ENCODE results near the gene OR2S2.
"Not testable (repeated sequence)": the region's sequence is repeated elsewhere in the genome, so short reads cannot be mapped to it uniquely, and the experiment has no call there.

Gene OR2S2

GRCh38 chr9:35932735-35933134 lies 25.2 kb downstream of the OR2S2 start:
- DNase-seq = no peak

GRCh38 chr9:35930989-35931388 lies 27.0 kb downstream of the OR2S2 start:
- no peak for DNase-seq

GRCh38 chr9:35930521-35930920 lies 27.4 kb downstream of the OR2S2 start:
- DNase-seq = no peak

GRCh38 chr9:35929453-35929718 lies 28.6 kb downstream of the OR2S2 start:
- no peak for DNase-seq

- DNase-seq = no peak
These were observed 29.1 kb downstream of the OR2S2 start for GRCh38 chr9:35928591-35929452.

GRCh38 chr9:35923927-35924763 lies 33.8 kb downstream of the OR2S2 start:
- DNase-seq = peak in 1 of 2 experiments; percentile 47

- no peak for DNase-seq
These were observed 34.4 kb downstream of the OR2S2 start for GRCh38 chr9:35923598-35923926.

- DNase-seq = no peak
These were observed 37.8 kb downstream of the OR2S2 start for GRCh38 chr9:35920051-35920620.

- no peak for DNase-seq
These were observed 38.5 kb downstream of the OR2S2 start for GRCh38 chr9:35919212-35920008.

- no peak for DNase-seq
These were observed 39.2 kb downstream of the OR2S2 start for GRCh38 chr9:35918780-35919179.

GRCh38 chr9:35917261-35917660 lies 40.7 kb downstream of the OR2S2 start:
- no peak for DNase-seq

- no peak for DNase-seq
These were observed 42.2 kb downstream of the OR2S2 start for GRCh38 chr9:35915681-35916294.

- DNase-seq = no peak
These were observed 43.6 kb downstream of the OR2S2 start for GRCh38 chr9:35914301-35914807.

- DNase-seq = not testable (repeated sequence)
These were observed 44.5 kb downstream of the OR2S2 start for GRCh38 chr9:35913429-35913828.

- no peak for DNase-seq
These were observed 45.1 kb downstream of the OR2S2 start for GRCh38 chr9:35912791-35913400.

GRCh38 chr9:35911690-35912089 lies 46.3 kb downstream of the OR2S2 start:
- no peak for DNase-seq

- peak in 1 of 2 experiments; percentile 48 for DNase-seq
These were observed 47.2 kb downstream of the OR2S2 start for GRCh38 chr9:35910613-35911359.

GRCh38 chr9:35909687-35910612 lies 48.0 kb downstream of the OR2S2 start:
- no peak for DNase-seq

- DNase-seq = no peak
These were observed 48.7 kb downstream of the OR2S2 start, which contains the start of gene SPAAR for GRCh38 chr9:35909274-35909673. TSS of gene SPAAR (plus strand) at chr9:35909490. CDS start at chr9:35910464, 974 bp downstream.

Data from stimulated activated CD4-positive, alpha-beta T cell treated with anti-CD3 and anti-CD28 coated beads, Interleukin-4, amount 100 ng/mL, for 4 hours (primary cell).